Raji (cell line): ENCODE measurements around the gene ZNF99.

Experiments used
- POLR2A ChIP-seq: IDR thresholded peaks from 2 replicates; pipeline ENCODE4 v1.6.1; 2011; ENCODE audit warnings: low read depth, low read length, control low read depth; ENCODE audit not compliant: insufficient read depth

Gene ZNF99

GRCh38 chr19:22783651-22784410 is at the start of gene ZNF99:
TSS of gene ZNF99 (minus strand) at chr19:22784151. CDS start at chr19:22784016, 135 bp downstream.
- no peak for TF ChIP-seq POLR2A

- no peak for TF ChIP-seq POLR2A
Observed at GRCh38 chr19:22832031-22832762, 48.2 kb upstream of the ZNF99 start, which contains the start of gene ZNF723. TSS of gene ZNF723 (plus strand) at chr19:22832291. CDS start at chr19:22832380, 89 bp downstream.

- TF ChIP-seq POLR2A = no peak
Observed at GRCh38 chr19:22831211-22831610, 47.3 kb upstream of the ZNF99 start.

- TF ChIP-seq POLR2A = no peak
Observed at GRCh38 chr19:22814124-22814523, 30.2 kb upstream of the ZNF99 start.

GRCh38 chr19:22807061-22807835 is 23.3 kb upstream of the ZNF99 start:
- TF ChIP-seq POLR2A = no peak

GRCh38 chr19:22806418-22806817 is 22.5 kb upstream of the ZNF99 start:
- TF ChIP-seq POLR2A = no peak

GRCh38 chr19:22797040-22797439 is 13.1 kb upstream of the ZNF99 start:
- no peak for TF ChIP-seq POLR2A

GRCh38 chr19:22735911-22736645 is 47.9 kb downstream of the ZNF99 start:
- TF ChIP-seq POLR2A = no peak

- no peak for TF ChIP-seq POLR2A
Observed at GRCh38 chr19:22733691-22734090, 50.3 kb downstream of the ZNF99 start.

GRCh38 chr19:22708983-22709382 is 75.0 kb downstream of the ZNF99 start:
- no peak for TF ChIP-seq POLR2A
